ENCODE data around the gene DCLK2. TPM values are rescaled to one million over a fixed set of nuclear protein-coding genes. Genes with fewer than 3 reads are reported as not detected.

DCLK2 gene
- polyA plus RNA-seq, 1 donor from 2014 or later, result 134 TPM

- no peaks in the 10 kb centered on the region for H3K9me2 ChIP-seq (ENCODE audit: insufficient read depth, low read length)
- no peaks in the 10 kb centered on the region for H4K20me1 ChIP-seq (ENCODE audit: insufficient read depth)
- H3K79me2 ChIP-seq (replicated peaks; ENCODE audit: insufficient read depth, low read length), result no peaks in the 10 kb centered on the region
- H3K36me3 ChIP-seq (ENCODE audit: insufficient read depth, low read length), result peaks cover 51% of the 10 kb centered on the region
- H3K9me3 ChIP-seq (ENCODE audit: low read length), result no peaks in the 10 kb centered on the region
- peaks cover 4% of the 10 kb centered on the region for H3F3A ChIP-seq (ENCODE audit: insufficient read depth, low read length, poor library complexity, severe bottlenecking)
- TF ChIP-seq MXI1 (conservative IDR thresholded peaks at IDR 0.05; ENCODE audit: poor library complexity, severe bottlenecking) (no peak), EP300 (conservative IDR thresholded peaks at IDR 0.05; ENCODE audit: poor library complexity, severe bottlenecking) (no peak), SMC3 (conservative IDR thresholded peaks at IDR 0.05; ENCODE audit: poor library complexity) (no peak), EZH2 (IDR thresholded peaks at IDR 0.05; ENCODE audit: borderline replicate concordance, insufficient read depth, low read length, poor library complexity, severe bottlenecking) (no peak), RAD21 (conservative IDR thresholded peaks at IDR 0.05) (no peak), POLR2AphosphoS5 (IDR thresholded peaks at IDR 0.05) (no peak), REST (IDR thresholded peaks at IDR 0.05; ENCODE audit: borderline replicate concordance) (no peak), CTCF (IDR thresholded peaks at IDR 0.05; ENCODE audit: poor library complexity, severe bottlenecking) (no peak), TAF1 (IDR thresholded peaks at IDR 0.05; ENCODE audit: low read depth) (no peak)
- no peak overlapping the region for H3K4me3 ChIP-seq (ENCODE audit: low read length)
- no peak overlapping the region for H3K27ac ChIP-seq (ENCODE audit: low read length)
- no peak overlapping the region for H3K4me2 ChIP-seq (ENCODE audit: low read length)
- no peak overlapping the region for H2AFZ ChIP-seq (ENCODE audit: low read depth, low read length)
- no peaks in the 10 kb centered on the region for H3K27me3 ChIP-seq (ENCODE audit: insufficient read depth, low read depth, low read length)
- H3K9ac ChIP-seq (ENCODE audit: low read length), result no peak overlapping the region
Measured at GRCh38 chr4:150250998-150251651, 172.9 kb downstream of the DCLK2 start.

- H3F3A ChIP-seq (ENCODE audit: insufficient read depth, low read length, poor library complexity, severe bottlenecking), result peaks cover 4% of the 10 kb centered on the region
- H3K9me2 ChIP-seq (ENCODE audit: insufficient read depth, low read length), result no peaks in the 10 kb centered on the region
- no peaks in the 10 kb centered on the region for H3K27me3 ChIP-seq (ENCODE audit: insufficient read depth, low read depth, low read length)
- no peaks in the 10 kb centered on the region for H4K20me1 ChIP-seq (ENCODE audit: insufficient read depth)
- no peak overlapping the region for H3K4me3 ChIP-seq (ENCODE audit: low read length)
- no peak overlapping the region for H2AFZ ChIP-seq (ENCODE audit: low read depth, low read length)
- H3K36me3 ChIP-seq (ENCODE audit: insufficient read depth, low read length), result peaks cover 47% of the 10 kb centered on the region
- H3K9me3 ChIP-seq (ENCODE audit: low read length), result no peaks in the 10 kb centered on the region
- H3K79me2 ChIP-seq (replicated peaks; ENCODE audit: insufficient read depth, low read length), result no peaks in the 10 kb centered on the region
- no peak overlapping the region for H3K4me2 ChIP-seq (ENCODE audit: low read length)
- H3K9ac ChIP-seq (ENCODE audit: low read length), result no peak overlapping the region
- TF ChIP-seq SMC3 (conservative IDR thresholded peaks at IDR 0.05; ENCODE audit: poor library complexity), result no peak
- TF ChIP-seq POLR2AphosphoS5 (IDR thresholded peaks at IDR 0.05), result no peak
- H3K27ac ChIP-seq (ENCODE audit: low read length), result no peak overlapping the region
Measured at GRCh38 chr4:150251752-150252190, 173.5 kb downstream of the DCLK2 start.
